SK-N-SH (cell line): ENCODE measurements around the gene ZNF444.

Source experiments
- CHD2 ChIP-seq: fragments of 150-350 bp; IDR thresholded peaks from 2 replicates; pipeline ENCODE4 v1.6.1; 2018; ENCODE audit warnings: low read length; ENCODE audit not compliant: partially characterized antibody
- CTCF ChIP-seq: fragments of 200-600 bp; sonication (generic); IDR thresholded peaks from 2 replicates; pipeline ENCODE4 v1.6.1; 2017; ENCODE audit warnings: antibody characterized with exemption, mild to moderate bottlenecking, moderate library complexity
- ELF1 ChIP-seq: IDR thresholded peaks from 2 replicates; pipeline ENCODE4 v1.4.0; 2012
- EZH2phosphoT487 ChIP-seq: fragments of 200-600 bp; sonication (generic); IDR thresholded peaks from 2 replicates; pipeline ENCODE4 v1.6.1; 2017; ENCODE audit warnings: low read depth, mixed run types, mild to moderate bottlenecking, antibody characterized with exemption, moderate library complexity, borderline replicate concordance
- FOXJ3 ChIP-seq: sonication (generic); formaldehyde crosslinking; IDR thresholded peaks from 2 replicates; pipeline ENCODE4 v1.5.1; 2020; ENCODE audit warnings: mild to moderate bottlenecking, missing genetic modification reagents
- JUND ChIP-seq: IDR thresholded peaks from 2 replicates; pipeline ENCODE4 v1.4.0; 2012
- POLR2AphosphoS5 ChIP-seq: IDR thresholded peaks from 2 replicates; pipeline ENCODE4 v1.6.1; 2012; ENCODE audit warnings: low read depth, low read length
- RFX5 ChIP-seq: IDR thresholded peaks from 2 replicates; pipeline ENCODE4 v1.6.1; 2012; ENCODE audit warnings: mild to moderate bottlenecking, improper control_type of control experiment, low read length
- SMC3 ChIP-seq: IDR thresholded peaks from 2 replicates; pipeline ENCODE4 v1.6.1; 2012; ENCODE audit warnings: low read depth, low read length, improper control_type of control experiment
- TAF1 ChIP-seq: IDR thresholded peaks from 2 replicates; pipeline ENCODE4 v1.6.1; 2012; ENCODE audit warnings: low read depth, mild to moderate bottlenecking, low read length, moderate library complexity, borderline replicate concordance
- TEAD4 ChIP-seq: IDR thresholded peaks from 2 replicates; pipeline ENCODE4 v1.4.0; 2012; ENCODE audit warnings: mild to moderate bottlenecking, borderline replicate concordance; ENCODE audit not compliant: insufficient read depth

- no peak for TF ChIP-seq CHD2
- TF ChIP-seq TAF1 = no peak
- TF ChIP-seq CTCF = no peak
- TF ChIP-seq TEAD4 = no peak
- no peak for TF ChIP-seq POLR2AphosphoS5
- TF ChIP-seq SMC3 = no peak
- no peak for TF ChIP-seq EZH2phosphoT487
- no peak for TF ChIP-seq JUND
- TF ChIP-seq FOXJ3 (CRISPR knock-in tag) = no peak
- no peak for TF ChIP-seq RFX5
- no peak for TF ChIP-seq ELF1
Observed at GRCh38 chr19:56125806-56126590, 15.1 kb upstream of the ZNF444 start.
